Adrenal gland (tissue), 12 donors: Measurements from ENCODE around the gene VSX1. TPM values are rescaled to one million over a fixed set of nuclear protein-coding genes. Genes with fewer than 3 reads are reported as not detected.
A peak's percentile ranks its signal among the peaks of the same experiment; 100 is the strongest.

Experiments
- DNase-seq, 7 donors: peaks; one replicate each; pipeline ENCODE4 v3.0.0-alpha.2; 2019 to 2020
- H3K27ac ChIP-seq, 5 donors: fragments of 200-600 bp; sonication (generic) in 4 of 5; 1 replicate in 3 of 5; 2 replicates in 2 of 5; pipeline versions ENCODE4 v1.5.1 to v1.8.0; 2016 to 2020; ENCODE audit warnings: mild to moderate bottlenecking in 1 of 5
- H3K27me3 ChIP-seq: fragments of 200-600 bp; 2 replicates; pipeline ENCODE4 v1.8.0; 2021
- H3K36me3 ChIP-seq, 2 donors: fragments of 200-600 bp; replicated peaks in 1 of 2; 1 replicate in 1 of 2; 2 replicates in 1 of 2; pipeline versions ENCODE4 v1.5.1 to v1.8.0; 2018 to 2022
- H3K4me1 ChIP-seq, 2 donors: fragments of 200-600 bp; replicated peaks in 1 of 2; 1 replicate in 1 of 2; 2 replicates in 1 of 2; pipeline versions ENCODE4 v1.5.1 to v1.8.0; 2018 to 2021
- H3K4me3 ChIP-seq, 4 donors: fragments of 200-600 bp; sonication (generic) in 3 of 4; one replicate each; pipeline ENCODE4 v1.5.1; 2016 to 2018
- H3K9me3 ChIP-seq, 3 donors: fragments of 200-600 bp; sonication (generic) in 1 of 3; replicated peaks in 1 of 3; 1 replicate in 2 of 3; 2 replicates in 1 of 3; pipeline versions ENCODE4 v1.5.1 to v1.8.0; 2016 to 2021
- CTCF ChIP-seq, 6 experiments: fragments of 450-650 bp in 4 of 6; fragments of 200-600 bp in 2 of 6; sonication (generic) in 1 of 6; IDR thresholded peaks; 1 replicate in 5 of 6; 2 replicates in 1 of 6; pipeline versions ENCODE4 v1.5.1 to v1.8.0; 2016 to 2021; ENCODE audit warnings: antibody characterized with exemption in 6 of 6, mild to moderate bottlenecking in 2 of 6, moderate library complexity in 1 of 6
- POLR2A ChIP-seq, 2 donors: fragments of 450-650 bp; IDR thresholded peaks; one replicate each; pipeline ENCODE4 v1.6.1; 2017; ENCODE audit warnings: antibody characterized with exemption in 2 of 2, mild to moderate bottlenecking in 2 of 2, moderate library complexity in 1 of 2
- WGBS, 4 donors: extraction: QIAGEN DNeasy Blood & Tissue Kit in 2 of 4; methylation state at CpG; one replicate each; pipeline versions ENCODE4 v1.1.5 to v1.1.7; 2013 to 2017; 5-methylcytosine and 5-hydroxymethylcytosine counted together
- intact Hi-C, 2 donors: fragments of 100-400 bp; cut with DNase I; formaldehyde crosslinking; loops; one replicate each; pipeline versions ENCODE4 v1.14.1 to v1.15.0; 2022 to 2023
- polyA plus RNA-seq, 3 donors: library from polyadenylated mRNA; stranded (reverse); fragments of 200-250 nt in 2 of 3; fragments of 350-450 nt in 1 of 3; fragmentation: Illumina TruSeq in 1 of 3; extraction: RNeasy Lipid Tissue Mini Kit (QIAGEN cat#74804) in 1 of 3; gene quantifications; one replicate each; pipeline ENCODE4 v1.2.3, GENCODE V29; 2013 to 2014
- total RNA-seq, 9 donors: library from RNA; depleted of rRNA in 4 of 9; stranded (reverse); fragments of >200 nt in 4 of 9; fragments of 120-200 nt in 1 of 9; fragmentation: NEBNext Ultra II Directional in 1 of 9; extraction: Animal tissue kit (Norgen Biotek cat#: 25700) in 1 of 9; gene quantifications; one replicate each; pipeline versions ENCODE4 v1.1.0 to v1.2.4, GENCODE V29; 2013 to 2023
- donor health status: healthy with polysubstance abuse.
- donor health status: Bipolar disorder and iron deficiency.
- donor health status: DM: yes; HTN: yes; CAD: no.
- donor health status: DM: no; HTN: no; CAD: no.
- donor health status: DM: no; HTN: no; CAD: no.
- donor health status: DM: yes; HTN: yes; CAD: no.

VSX1 gene
- total and polyA plus RNA-seq, 12 donors = 0.06 to 2.2 (median 0.52) TPM; not detected in 1

- no peaks in the 10 kb centered on the region for H3K27me3 ChIP-seq
- H3K27ac ChIP-seq = peak overlapping the region in 2 of 5 donors; percentile 56 to 79
- H3K4me3 ChIP-seq = no peak overlapping the region
- TF ChIP-seq CTCF (IDR thresholded peaks at IDR 0.05) (no peak), POLR2A (IDR thresholded peaks at IDR 0.05) (no peak)
- no peaks in the 10 kb centered on the region for H3K9me3 ChIP-seq
- intact Hi-C loops = no loop called here
- 95 to 97% (median 96%) methylated on average over 7 of the region's 7 CpGs for WGBS, 4 donors
- peaks cover 0 to 11% of the 10 kb centered on the region in 2 donors for H3K36me3 ChIP-seq
- peaks cover 24 to 49% of the 10 kb centered on the region in 2 donors for H3K4me1 ChIP-seq
- peak in 4 of 7 donors; percentile 10 to 39 (median 14) for DNase-seq
Observed at GRCh38 chr20:25051386-25052155, 30.4 kb downstream of the VSX1 start.

GRCh38 chr20:25050501-25051350 lies 31.2 kb downstream of the VSX1 start:
- Histone ChIP-seq H3K27me3 (no peaks in the 10 kb centered on the region), H3K4me1 (peaks cover 15 to 40% of the 10 kb centered on the region in 2 donors), H3K36me3 (peaks cover 0 to 16% of the 10 kb centered on the region in 2 donors), H3K9me3 (no peaks in the 10 kb centered on the region), H3K4me3 (no peak overlapping the region), H3K27ac (peak overlapping the region in 1 of 5 donors; percentile 21)
- intact Hi-C loops = no loop called here
- 92 to 97% (median 95%) methylated on average over 14 to 17 of the region's 17 CpGs for WGBS, 4 donors
- DNase-seq = peak in 2 of 7 donors; percentile 9 to 13
- TF ChIP-seq POLR2A (IDR thresholded peaks at IDR 0.05) (no peak), CTCF (IDR thresholded peaks at IDR 0.05) (no peak)

GRCh38 chr20:25050082-25050481 lies 31.9 kb downstream of the VSX1 start:
- Histone ChIP-seq H3K4me3 (no peak overlapping the region), H3K4me1 (peaks cover 15 to 34% of the 10 kb centered on the region in 2 donors)
- intact Hi-C loops = no loop called here

More at GRCh38 chr20:25050082-25050481, 31.9 kb downstream of the VSX1 start:
- Histone ChIP-seq H3K27me3 (no peaks in the 10 kb centered on the region), H3K36me3 (peaks cover 0 to 16% of the 10 kb centered on the region in 2 donors), H3K27ac (no peak overlapping the region), H3K9me3 (no peaks in the 10 kb centered on the region)
- 80 to 85% (median 83%) methylated on average over 6 to 7 of the region's 7 CpGs for WGBS, 4 donors
- TF ChIP-seq CTCF (IDR thresholded peaks at IDR 0.05) = no peak
- no peak for TF ChIP-seq POLR2A (IDR thresholded peaks at IDR 0.05)
- peak in 2 of 7 donors; percentile 1 to 8 for DNase-seq
